HepG2 (cell line): ENCODE measurements around the gene NPB. TPM values are rescaled to one million over a fixed set of nuclear protein-coding genes. Genes with fewer than 3 reads are reported as not detected.
A peak's percentile ranks its signal among the peaks of the same experiment; 100 is the strongest.

Source experiments
- FOXC1 ChIP-seq: sonication (generic); formaldehyde crosslinking; IDR thresholded peaks from 2 replicates; pipeline ENCODE4 v1.8.0; 2022; ENCODE audit warnings: mild to moderate bottlenecking, missing genetic modification reagents, borderline replicate concordance
- JDP2 ChIP-seq: sonication (generic); formaldehyde crosslinking; IDR thresholded peaks from 2 replicates; pipeline ENCODE4 v1.8.1; 2022; ENCODE audit warnings: missing genetic modification reagents, borderline replicate concordance
- KLF9 ChIP-seq: IDR thresholded peaks from 2 replicates; pipeline ENCODE4 v1.6.1; 2016; ENCODE audit warnings: low read depth
- KMT2B ChIP-seq: IDR thresholded peaks from 2 replicates; pipeline ENCODE4 v1.6.1; 2016; ENCODE audit warnings: missing genetic modification reagents, missing compliant biosample characterization
- MAFK ChIP-seq, 2 experiments: IDR thresholded peaks in 1 of 2; conservative IDR thresholded peaks in 1 of 2; 2 replicates each; pipeline ENCODE4 v1.6.1; 2011; ENCODE audit warnings: improper control_type of control experiment in 2 of 2, low read length in 2 of 2
- MIER3 ChIP-seq: IDR thresholded peaks from 2 replicates; pipeline ENCODE4 v1.6.1; 2016; ENCODE audit warnings: missing compliant biosample characterization, borderline replicate concordance
- MLLT10 ChIP-seq: sonication (generic); formaldehyde crosslinking; IDR thresholded peaks from 2 replicates; pipeline ENCODE4 v1.4.0; 2020; ENCODE audit warnings: missing genetic modification reagents
- NPAS2 ChIP-seq: sonication (generic); formaldehyde crosslinking; IDR thresholded peaks from 2 replicates; pipeline ENCODE4 v1.8.0; 2022; ENCODE audit warnings: mild to moderate bottlenecking, missing genetic modification reagents, borderline replicate concordance
- NRL ChIP-seq: sonication (generic); formaldehyde crosslinking; IDR thresholded peaks from 2 replicates; pipeline ENCODE4 v1.5.0; 2020; ENCODE audit warnings: missing genetic modification reagents, mild to moderate bottlenecking, moderate library complexity, borderline replicate concordance
- SIX1 ChIP-seq: sonication (generic); formaldehyde crosslinking; IDR thresholded peaks from 2 replicates; pipeline ENCODE4 v1.4.0; 2020; ENCODE audit warnings: missing genetic modification reagents, borderline replicate concordance
- SUZ12 ChIP-seq: fragments of 150-350 bp; IDR thresholded peaks from 2 replicates; pipeline ENCODE4 v1.6.1; 2014; ENCODE audit warnings: low read depth, low read length
- XBP1 ChIP-seq: sonication (generic); formaldehyde crosslinking; IDR thresholded peaks from 2 replicates; pipeline ENCODE4 v1.5.0; 2020; ENCODE audit warnings: missing genetic modification reagents
- ZBTB42 ChIP-seq: sonication (generic); formaldehyde crosslinking; IDR thresholded peaks from 2 replicates; pipeline ENCODE4 v1.5.0; 2020; ENCODE audit warnings: mild to moderate bottlenecking, missing genetic modification reagents
- ZNF12 ChIP-seq: sonication (generic); formaldehyde crosslinking; IDR thresholded peaks from 2 replicates; pipeline ENCODE4 v1.5.0; 2020; ENCODE audit warnings: missing genetic modification reagents
- ZNF292 ChIP-seq: sonication (generic); formaldehyde crosslinking; IDR thresholded peaks from 2 replicates; pipeline ENCODE4 v1.8.1; 2022; ENCODE audit warnings: mild to moderate bottlenecking, low read depth, missing genetic modification reagents, borderline replicate concordance
- ZNF720 ChIP-seq: sonication (generic); formaldehyde crosslinking; IDR thresholded peaks from 2 replicates; pipeline ENCODE4 v1.4.0; 2020; ENCODE audit warnings: missing genetic modification reagents
- ZNF747 ChIP-seq: sonication (generic); formaldehyde crosslinking; IDR thresholded peaks from 2 replicates; pipeline ENCODE4 v1.8.1; 2023; ENCODE audit warnings: missing genetic modification reagents, mild to moderate bottlenecking, borderline replicate concordance
- ZNF776 ChIP-seq: sonication (generic); formaldehyde crosslinking; IDR thresholded peaks from 2 replicates; pipeline ENCODE4 v1.4.0; 2020; ENCODE audit warnings: mild to moderate bottlenecking, missing genetic modification reagents
- ZSCAN20 ChIP-seq: sonication (generic); formaldehyde crosslinking; IDR thresholded peaks from 2 replicates; pipeline ENCODE4 v1.4.0; 2020; ENCODE audit warnings: missing genetic modification reagents, mild to moderate bottlenecking, borderline replicate concordance
- polyA plus RNA-seq, 8 experiments: library from polyadenylated mRNA; depleted of rRNA in 3 of 8; stranded (reverse) in 7 of 8; unstranded in 1 of 8; fragments of >200 nt; fragmentation: Illumina TruSeq in 4 of 8; extraction: Trizol in 4 of 8; gene quantifications; 2 replicates each; pipeline versions ENCODE4 v1.2.1 to v1.2.3, GENCODE V29; 2011 to 2016; ENCODE audit warnings: low read depth in 4 of 8, missing spikeins in 1 of 8, mixed read lengths in 1 of 8; ENCODE audit not compliant: insufficient read depth in 1 of 8
- total RNA-seq, 5 experiments: library from RNA; depleted of rRNA; stranded (reverse); fragments of >200 nt; fragmentation: Illumina TruSeq; extraction: Trizol; gene quantifications; 2 replicates each; pipeline ENCODE4 v1.2.3, GENCODE V29; 2016; ENCODE audit warnings: low read depth in 1 of 5
- TF ChIP-seq, protein P1 (sequence below): sonication (generic); formaldehyde crosslinking; conservative IDR thresholded peaks from 2 replicates; pipeline ENCODE4 v1.8.0; 2022; ENCODE audit warnings: mild to moderate bottlenecking, moderate library complexity, missing genetic modification reagents
- TF ChIP-seq, protein P2 (sequence below): sonication (generic); formaldehyde crosslinking; IDR thresholded peaks from 2 replicates; pipeline ENCODE4 v1.4.0; 2020; ENCODE audit warnings: missing genetic modification reagents, mild to moderate bottlenecking, borderline replicate concordance
- TF ChIP-seq, protein P3 (sequence below): IDR thresholded peaks from 2 replicates; pipeline ENCODE4 v1.6.1; 2016; ENCODE audit warnings: mild to moderate bottlenecking
- TF ChIP-seq, protein P4 (sequence below): sonication (generic); formaldehyde crosslinking; IDR thresholded peaks from 2 replicates; pipeline ENCODE4 v1.5.0; 2020; ENCODE audit warnings: missing genetic modification reagents

The NPB gene
- total and polyA plus RNA-seq, 2 of the 13 experiments (the other 11 are each of a cell fraction or from before 2014, with no cell fraction given), result 0.11 to 0.93 TPM

DNA sequence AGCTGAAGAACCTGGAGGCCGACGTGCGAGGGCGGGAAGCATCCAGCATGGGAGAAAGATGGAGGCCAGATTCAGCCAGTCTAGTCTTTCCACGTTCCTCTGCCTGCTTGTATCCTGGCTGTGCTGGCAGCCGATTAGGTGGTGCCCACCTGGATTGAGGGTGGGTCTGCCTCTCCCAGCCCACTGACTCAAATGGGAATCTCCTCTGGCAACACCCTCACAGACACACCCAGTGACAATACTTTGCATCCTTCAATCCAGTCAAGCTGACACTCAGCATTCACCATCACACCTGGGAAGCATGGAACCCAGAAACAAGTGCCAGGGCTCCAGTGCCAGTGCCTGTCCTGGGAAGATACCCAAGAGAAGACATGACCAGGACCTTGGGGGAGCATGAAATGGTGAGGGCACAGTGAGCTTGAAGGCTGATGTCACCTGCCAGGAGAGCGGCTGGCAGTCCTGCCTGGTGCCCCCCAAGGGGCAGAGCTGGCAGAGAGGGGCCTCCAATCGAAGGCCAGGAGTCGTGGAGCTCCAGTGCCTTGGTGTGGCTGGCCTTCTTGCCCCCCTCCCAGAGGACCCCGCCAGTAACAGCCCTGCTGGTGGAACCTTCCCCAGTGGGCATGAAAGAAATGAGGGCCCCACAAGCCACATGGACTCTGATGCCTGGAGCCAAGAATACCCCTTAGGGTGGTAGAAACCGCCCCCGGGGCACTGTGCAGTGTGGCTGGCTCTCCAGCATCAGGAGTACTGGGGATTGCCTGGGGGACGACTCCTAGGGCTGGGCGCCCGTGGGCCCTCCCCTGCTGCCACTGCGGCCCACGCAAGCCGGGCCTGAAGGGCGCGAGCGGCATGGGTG, 643 bp upstream of the NPB start (continued):
- TF ChIP-seq ZSCAN20 (CRISPR knock-in tag), result no peak
- TF ChIP-seq, protein P1, sequence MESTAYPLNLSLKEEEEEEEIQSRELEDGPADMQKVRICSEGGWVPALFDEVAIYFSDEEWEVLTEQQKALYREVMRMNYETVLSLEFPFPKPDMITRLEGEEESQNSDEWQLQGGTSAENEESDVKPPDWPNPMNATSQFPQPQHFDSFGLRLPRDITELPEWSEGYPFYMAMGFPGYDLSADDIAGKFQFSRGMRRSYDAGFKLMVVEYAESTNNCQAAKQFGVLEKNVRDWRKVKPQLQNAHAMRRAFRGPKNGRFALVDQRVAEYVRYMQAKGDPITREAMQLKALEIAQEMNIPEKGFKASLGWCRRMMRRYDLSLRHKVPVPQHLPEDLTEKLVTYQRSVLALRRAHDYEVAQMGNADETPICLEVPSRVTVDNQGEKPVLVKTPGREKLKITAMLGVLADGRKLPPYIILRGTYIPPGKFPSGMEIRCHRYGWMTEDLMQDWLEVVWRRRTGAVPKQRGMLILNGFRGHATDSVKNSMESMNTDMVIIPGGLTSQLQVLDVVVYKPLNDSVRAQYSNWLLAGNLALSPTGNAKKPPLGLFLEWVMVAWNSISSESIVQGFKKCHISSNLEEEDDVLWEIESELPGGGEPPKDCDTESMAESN (CRISPR knock-in tag), result no peak
- no peak for TF ChIP-seq ZNF747 (CRISPR knock-in tag)
- no peak for TF ChIP-seq ZNF292 (CRISPR knock-in tag)
- TF ChIP-seq, protein P2, sequence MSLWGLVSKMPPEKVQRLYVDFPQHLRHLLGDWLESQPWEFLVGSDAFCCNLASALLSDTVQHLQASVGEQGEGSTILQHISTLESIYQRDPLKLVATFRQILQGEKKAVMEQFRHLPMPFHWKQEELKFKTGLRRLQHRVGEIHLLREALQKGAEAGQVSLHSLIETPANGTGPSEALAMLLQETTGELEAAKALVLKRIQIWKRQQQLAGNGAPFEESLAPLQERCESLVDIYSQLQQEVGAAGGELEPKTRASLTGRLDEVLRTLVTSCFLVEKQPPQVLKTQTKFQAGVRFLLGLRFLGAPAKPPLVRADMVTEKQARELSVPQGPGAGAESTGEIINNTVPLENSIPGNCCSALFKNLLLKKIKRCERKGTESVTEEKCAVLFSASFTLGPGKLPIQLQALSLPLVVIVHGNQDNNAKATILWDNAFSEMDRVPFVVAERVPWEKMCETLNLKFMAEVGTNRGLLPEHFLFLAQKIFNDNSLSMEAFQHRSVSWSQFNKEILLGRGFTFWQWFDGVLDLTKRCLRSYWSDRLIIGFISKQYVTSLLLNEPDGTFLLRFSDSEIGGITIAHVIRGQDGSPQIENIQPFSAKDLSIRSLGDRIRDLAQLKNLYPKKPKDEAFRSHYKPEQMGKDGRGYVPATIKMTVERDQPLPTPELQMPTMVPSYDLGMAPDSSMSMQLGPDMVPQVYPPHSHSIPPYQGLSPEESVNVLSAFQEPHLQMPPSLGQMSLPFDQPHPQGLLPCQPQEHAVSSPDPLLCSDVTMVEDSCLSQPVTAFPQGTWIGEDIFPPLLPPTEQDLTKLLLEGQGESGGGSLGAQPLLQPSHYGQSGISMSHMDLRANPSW (CRISPR knock-in tag), result no peak
- no peak for TF ChIP-seq NRL (CRISPR knock-in tag)
- no peak for TF ChIP-seq ZNF12
- no peak for TF ChIP-seq JDP2 (CRISPR knock-in tag)
- TF ChIP-seq ZBTB42 (CRISPR knock-in tag), result no peak
- TF ChIP-seq SIX1 (CRISPR knock-in tag), result no peak
- no peak for TF ChIP-seq NPAS2 (CRISPR knock-in tag)
- TF ChIP-seq, protein P3, sequence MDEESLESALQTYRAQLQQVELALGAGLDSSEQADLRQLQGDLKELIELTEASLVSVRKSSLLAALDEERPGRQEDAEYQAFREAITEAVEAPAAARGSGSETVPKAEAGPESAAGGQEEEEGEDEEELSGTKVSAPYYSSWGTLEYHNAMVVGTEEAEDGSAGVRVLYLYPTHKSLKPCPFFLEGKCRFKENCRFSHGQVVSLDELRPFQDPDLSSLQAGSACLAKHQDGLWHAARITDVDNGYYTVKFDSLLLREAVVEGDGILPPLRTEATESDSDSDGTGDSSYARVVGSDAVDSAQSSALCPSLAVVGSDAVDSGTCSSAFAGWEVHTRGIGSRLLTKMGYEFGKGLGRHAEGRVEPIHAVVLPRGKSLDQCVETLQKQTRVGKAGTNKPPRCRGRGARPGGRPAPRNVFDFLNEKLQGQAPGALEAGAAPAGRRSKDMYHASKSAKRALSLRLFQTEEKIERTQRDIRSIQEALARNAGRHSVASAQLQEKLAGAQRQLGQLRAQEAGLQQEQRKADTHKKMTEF (CRISPR knock-in tag), result no peak
- no peak for TF ChIP-seq ZNF720
- no peak for TF ChIP-seq MIER3
- TF ChIP-seq ZNF776, result no peak
- no peak for TF ChIP-seq MLLT10 (CRISPR knock-in tag)
- TF ChIP-seq XBP1, result no peak
- no peak for TF ChIP-seq MAFK (conservative IDR thresholded peaks at IDR 0.05 in 1 of 2, IDR thresholded peaks at IDR 0.05 in 1 of 2; ENCODE audit: low read length in 2 of 2)
- no peak for TF ChIP-seq KLF9 (CRISPR knock-in tag)
- peak; percentile 50; the same call in 1 of the 2 replicates for TF ChIP-seq FOXC1
- TF ChIP-seq, protein P4, sequence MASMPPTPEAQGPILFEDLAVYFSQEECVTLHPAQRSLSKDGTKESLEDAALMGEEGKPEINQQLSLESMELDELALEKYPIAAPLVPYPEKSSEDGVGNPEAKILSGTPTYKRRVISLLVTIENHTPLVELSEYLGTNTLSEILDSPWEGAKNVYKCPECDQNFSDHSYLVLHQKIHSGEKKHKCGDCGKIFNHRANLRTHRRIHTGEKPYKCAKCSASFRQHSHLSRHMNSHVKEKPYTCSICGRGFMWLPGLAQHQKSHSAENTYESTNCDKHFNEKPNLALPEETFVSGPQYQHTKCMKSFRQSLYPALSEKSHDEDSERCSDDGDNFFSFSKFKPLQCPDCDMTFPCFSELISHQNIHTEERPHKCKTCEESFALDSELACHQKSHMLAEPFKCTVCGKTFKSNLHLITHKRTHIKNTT, result no peak
- no peak for TF ChIP-seq SUZ12
- TF ChIP-seq KMT2B, result no peak
